ENCODE measurements around the gene SYNDIG1. TPM values are rescaled to one million over a fixed set of nuclear protein-coding genes. Genes with fewer than 3 reads are reported as not detected.

Gene SYNDIG1
- polyA plus RNA-seq, 1 donor: 4.9 TPM

- no peak for DNase-seq (ENCODE audit: low read depth)
Observed at GRCh38 chr20:24522452-24523330, 53.3 kb downstream of the SYNDIG1 start.

GRCh38 chr20:24523661-24524060, 54.2 kb downstream of the SYNDIG1 start:
- no peak for DNase-seq (ENCODE audit: low read depth)

DNA sequence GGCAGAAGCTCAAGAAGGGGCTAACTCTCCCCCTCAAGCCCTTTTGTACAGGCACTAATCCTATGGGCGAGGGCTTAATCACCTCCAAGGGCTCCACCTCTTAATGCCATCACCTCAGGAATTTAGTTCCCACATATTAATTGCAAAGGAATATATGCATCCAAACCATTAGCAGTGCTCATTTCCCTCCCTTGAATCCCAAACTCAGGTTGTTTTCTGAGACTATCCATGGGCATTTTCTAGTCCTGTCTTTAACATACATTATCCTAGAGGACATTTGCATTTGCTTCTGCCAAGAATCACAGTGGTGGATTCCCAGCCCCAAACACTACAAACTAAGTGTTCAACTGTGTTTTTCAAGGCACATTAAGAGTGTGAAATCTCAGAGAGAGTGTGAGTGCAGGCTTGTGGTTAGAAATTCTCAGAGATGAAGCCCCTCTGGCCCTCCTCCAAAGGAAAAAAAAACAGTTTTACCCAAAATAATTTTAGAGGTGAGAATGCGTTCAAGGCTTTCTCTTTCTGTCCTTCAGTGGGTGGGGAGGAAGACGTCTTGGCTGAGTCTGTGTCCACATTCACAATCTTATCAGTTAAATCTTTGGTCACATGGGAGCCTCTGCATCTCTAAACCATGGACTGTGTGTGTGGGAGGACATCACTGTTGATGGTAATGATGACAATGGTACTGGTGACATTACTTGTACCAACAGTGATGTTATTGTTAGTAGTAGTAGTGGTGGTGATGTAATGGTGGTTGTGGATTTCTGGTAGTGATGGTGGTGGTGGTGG, 59.3 kb downstream of the SYNDIG1 start:
- DNase-seq (ENCODE audit: low read depth): no peak

DNA sequence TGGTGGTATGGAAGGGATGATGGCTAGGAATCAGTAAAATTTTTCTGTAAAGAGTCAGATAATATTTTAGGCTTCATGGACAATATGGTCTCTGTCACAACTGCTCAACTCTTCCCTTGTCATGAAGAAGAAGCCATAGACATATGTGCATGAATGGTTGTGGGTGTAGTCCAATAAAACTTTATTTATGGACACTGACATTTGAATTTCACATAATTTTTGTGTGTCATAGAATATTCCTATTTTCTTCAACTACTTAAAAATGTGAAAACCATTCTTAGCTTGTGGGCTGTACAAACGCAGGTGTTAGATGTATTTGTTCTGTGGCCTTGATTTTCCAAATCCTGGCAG, 59.9 kb downstream of the SYNDIG1 start:
- DNase-seq (ENCODE audit: low read depth): no peak

- no peak for DNase-seq (ENCODE audit: low read depth)
Observed at GRCh38 chr20:24530131-24530680, 60.8 kb downstream of the SYNDIG1 start.

DNA sequence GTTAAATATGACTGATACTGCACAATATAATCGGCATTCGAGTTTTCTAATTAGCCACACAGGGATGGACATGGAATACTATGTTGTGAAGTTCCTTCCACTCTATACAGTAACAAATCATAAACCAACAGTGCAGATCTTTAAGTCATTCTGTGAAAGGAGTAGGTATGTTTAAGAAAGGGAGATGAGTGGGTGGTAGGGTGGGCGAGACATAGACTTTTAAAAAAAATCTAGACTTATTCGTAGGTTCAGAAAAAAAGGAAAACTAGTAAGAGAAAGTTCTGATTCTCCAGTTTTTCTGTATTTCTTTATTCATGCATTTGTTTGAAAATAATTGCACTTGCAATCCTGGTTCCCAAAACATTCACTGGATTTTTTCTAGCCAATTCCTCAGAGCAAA, 61.8 kb downstream of the SYNDIG1 start:
- no peak for DNase-seq (ENCODE audit: low read depth)

- DNase-seq (ENCODE audit: low read depth): no peak
Observed at GRCh38 chr20:24531631-24532419, 62.4 kb downstream of the SYNDIG1 start.

- DNase-seq (ENCODE audit: low read depth): no peak
Observed at GRCh38 chr20:24533449-24533848, 64.0 kb downstream of the SYNDIG1 start.

DNA sequence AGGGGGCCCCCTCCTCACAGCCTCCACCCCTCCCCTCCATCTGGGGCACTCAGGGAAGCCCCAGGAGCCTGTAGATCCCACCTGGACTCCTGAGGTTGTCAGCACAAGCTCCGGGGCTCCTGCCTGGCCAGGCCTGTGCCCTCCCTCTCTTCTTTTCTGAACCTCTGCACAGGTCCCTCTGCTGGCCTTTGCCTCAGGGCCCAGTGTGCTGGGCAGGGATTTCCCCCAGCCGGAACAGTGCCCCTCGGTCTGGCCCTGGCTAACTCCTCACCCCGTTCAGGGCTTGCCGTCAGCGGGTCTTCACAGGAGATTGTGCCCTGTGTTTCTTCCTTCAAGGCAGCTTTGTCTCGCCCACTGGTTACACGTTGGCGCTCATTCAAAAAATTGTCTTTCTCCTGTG, 64.9 kb downstream of the SYNDIG1 start:
- DNase-seq (ENCODE audit: low read depth): no peak

DNA sequence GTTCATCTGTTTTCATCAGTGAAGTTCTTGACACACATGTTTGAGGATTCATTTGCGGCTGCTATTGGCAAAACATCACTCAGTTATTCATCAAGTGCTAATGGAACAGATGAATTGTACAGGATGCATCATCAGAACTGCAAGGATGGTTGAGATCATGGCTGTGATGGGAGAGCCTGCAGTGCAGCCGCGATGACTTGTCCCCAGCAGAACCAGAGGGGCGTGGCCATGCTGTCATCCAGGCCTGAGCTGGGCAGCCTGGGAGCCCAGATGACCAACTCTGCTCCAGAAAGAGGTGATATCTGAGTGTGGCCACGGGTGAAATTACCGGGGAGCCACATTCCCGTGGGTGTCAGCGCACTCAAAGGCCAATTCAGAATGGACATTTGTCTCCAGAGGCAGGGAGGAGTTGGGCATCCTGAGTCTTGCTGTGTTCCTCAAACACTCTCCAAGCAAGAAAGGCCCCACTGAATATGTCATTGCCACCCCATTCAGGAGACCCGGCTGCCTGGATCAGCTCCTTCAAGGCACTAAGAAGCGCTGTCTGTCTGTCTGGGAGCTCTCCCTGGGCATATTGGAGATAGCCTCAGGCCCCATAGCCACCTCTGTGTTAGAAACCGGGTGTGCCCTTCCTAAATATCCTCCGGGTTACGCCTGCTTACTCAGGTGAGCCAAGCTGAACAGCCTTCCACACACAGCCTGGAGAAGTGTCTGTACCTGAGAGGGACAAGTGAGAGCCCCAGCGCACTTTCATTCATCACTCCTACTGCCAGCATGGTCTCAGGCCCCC, 66.7 kb downstream of the SYNDIG1 start:
- no peak for DNase-seq (ENCODE audit: low read depth)

- DNase-seq (ENCODE audit: low read depth): no peak
Observed at GRCh38 chr20:24537210-24537609, 67.8 kb downstream of the SYNDIG1 start.

- DNase-seq (ENCODE audit: low read depth): no peak
Observed at GRCh38 chr20:24542721-24543120, 73.3 kb downstream of the SYNDIG1 start.

DNA sequence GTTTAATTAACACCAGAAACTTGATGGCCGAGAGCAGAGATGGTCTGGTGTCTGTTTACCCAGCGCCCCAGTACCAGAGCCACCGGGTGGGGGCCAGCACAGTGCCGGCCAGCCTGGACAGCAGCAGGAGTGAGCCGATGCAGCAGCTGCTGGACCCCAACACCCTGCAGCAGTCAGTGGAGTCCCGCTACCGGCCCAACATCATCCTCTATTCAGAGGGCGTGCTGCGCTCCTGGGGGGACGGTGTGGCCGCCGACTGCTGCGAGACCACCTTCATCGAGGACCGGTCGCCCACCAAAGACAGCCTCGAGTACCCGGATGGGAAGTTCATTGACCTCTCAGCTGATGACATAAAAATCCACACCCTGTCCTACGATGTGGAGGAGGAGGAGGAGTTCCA, 73.7 kb downstream of the SYNDIG1 start:
- DNase-seq (ENCODE audit: low read depth): no peak

GRCh38 chr20:24543741-24544140, 74.3 kb downstream of the SYNDIG1 start:
- no peak for DNase-seq (ENCODE audit: low read depth)

GRCh38 chr20:24544371-24544770, 74.9 kb downstream of the SYNDIG1 start:
- no peak for DNase-seq (ENCODE audit: low read depth)

DNA sequence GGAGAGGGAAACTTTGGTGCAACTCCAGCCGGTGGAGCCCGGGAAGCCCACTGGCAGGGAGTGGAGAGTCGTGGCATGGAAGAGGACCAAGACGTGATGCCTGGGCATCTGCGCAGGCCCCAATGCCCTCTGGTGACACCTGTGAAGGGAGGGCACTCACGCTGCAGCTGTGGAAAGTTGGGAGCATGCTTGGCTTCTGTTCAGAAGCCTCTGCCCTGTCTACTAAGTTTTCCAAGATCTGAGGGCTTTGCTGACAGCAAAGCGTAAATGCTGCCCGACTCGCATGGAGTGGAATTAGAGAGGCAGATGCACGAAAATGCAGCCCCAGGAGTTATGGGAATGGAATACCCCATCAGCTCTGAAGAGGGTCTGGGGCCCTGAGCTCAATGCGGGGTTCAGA, 75.7 kb downstream of the SYNDIG1 start:
- no peak for DNase-seq (ENCODE audit: low read depth)

DNA sequence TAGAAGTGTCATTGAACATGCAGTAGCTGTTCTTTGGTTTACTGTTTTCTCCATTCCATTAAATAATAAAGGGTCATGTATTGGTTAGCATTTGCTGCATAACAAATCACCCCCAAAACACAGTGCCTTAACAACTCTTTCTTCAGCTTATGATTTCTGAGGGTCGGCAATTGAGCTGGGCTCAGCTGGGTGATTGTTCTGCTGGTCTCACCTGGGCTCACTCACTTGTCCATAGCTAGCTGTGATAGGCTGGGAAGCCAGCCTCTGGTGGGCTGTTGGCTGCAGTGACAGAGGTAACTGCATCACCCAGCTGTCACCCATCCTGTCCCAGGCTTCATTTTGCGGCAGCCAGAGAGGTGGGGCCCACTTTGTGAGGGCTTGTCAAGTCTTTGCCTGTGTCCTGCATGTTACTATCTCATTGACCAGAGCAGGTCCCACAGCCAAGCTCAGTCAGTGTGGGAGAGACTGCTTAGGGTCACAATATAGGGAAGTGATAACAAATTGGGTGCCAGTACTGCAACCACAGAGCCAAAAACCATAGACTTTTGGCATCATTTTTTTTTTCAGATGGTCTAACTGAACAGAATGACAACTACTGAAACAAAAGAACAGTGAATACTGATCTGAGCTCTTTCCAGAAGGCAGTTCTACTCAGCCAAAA, 76.9 kb downstream of the SYNDIG1 start:
- DNase-seq (ENCODE audit: low read depth): no peak

DNA sequence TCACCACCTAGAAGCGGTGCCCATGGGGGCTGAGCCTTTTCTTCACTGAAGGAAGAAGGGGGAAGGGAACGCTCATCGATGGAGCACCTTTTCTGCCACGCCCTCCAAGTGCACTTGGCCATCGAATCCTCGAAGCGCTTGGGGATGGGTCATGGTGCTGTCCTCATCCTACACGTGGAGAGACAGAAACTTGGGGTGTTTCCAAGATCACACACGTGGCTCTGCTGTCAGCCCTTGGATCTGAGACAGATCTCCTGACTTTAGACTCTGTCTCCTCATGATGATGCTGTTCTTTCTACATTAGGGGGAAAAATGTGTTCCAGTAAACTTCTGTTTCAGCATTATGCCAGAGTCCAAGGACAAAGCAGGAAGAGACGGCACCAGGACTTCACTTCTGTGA, 78.5 kb downstream of the SYNDIG1 start:
- no peak for DNase-seq (ENCODE audit: low read depth)

- DNase-seq (ENCODE audit: low read depth): no peak
Observed at GRCh38 chr20:24559114-24559732, 89.8 kb downstream of the SYNDIG1 start.

Measured in forelimb muscle (tissue), 1 donor.